CD4-positive, alpha-beta T cell treated with Interleukin-2 at 100 ng/mL for 4 hours (primary cell): ENCODE measurements around the gene P2RX7.
"Not testable (repeated sequence)": the region's sequence is repeated elsewhere in the genome, so short reads cannot be mapped to it uniquely, and the experiment has no call there.

ENCODE experiments used
- DNase-seq: peaks from one replicate; pipeline ENCODE4 v3.0.0-alpha.2; 2020; ENCODE audit warnings: low spot score

P2RX7 gene

DNA sequence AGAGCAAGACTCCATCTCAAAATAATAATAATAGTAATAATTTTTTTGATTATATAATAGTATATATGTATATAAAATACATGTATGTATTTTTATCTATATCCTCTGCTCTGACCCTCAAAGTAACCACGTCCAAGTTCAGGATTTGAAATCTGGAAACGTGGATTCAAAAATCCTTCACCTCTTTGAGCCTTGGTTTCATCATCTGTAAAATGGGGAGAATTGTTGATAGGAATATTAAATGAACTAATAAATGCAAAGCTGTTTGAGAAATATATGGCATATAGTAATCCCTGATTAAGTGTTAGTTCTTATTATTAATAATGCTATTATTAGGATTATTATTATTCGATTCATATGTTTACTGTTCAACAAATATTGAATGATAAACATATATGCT lies 2.6 kb downstream of the P2RX7 start:
- DNase-seq = no peak

DNA sequence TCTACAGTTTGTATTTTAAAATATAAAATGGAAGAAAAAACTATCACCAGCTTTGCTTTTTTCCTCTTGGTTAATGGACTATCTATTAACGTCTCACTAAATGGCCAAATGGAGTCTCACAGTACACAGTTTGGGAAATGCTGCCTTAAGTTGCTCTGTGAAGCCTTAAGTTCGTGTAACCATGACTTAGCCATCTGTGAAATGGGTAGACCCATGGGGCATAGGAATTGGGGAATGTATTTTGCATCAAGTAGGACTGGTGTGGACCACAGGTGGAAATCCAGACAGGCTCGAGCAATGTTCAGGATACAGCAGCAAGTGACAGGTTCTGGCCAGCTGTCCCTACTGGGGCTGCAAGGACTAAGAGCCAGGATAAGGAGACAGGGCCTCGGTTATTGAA lies 4.8 kb downstream of the P2RX7 start:
- DNase-seq = no peak

DNA sequence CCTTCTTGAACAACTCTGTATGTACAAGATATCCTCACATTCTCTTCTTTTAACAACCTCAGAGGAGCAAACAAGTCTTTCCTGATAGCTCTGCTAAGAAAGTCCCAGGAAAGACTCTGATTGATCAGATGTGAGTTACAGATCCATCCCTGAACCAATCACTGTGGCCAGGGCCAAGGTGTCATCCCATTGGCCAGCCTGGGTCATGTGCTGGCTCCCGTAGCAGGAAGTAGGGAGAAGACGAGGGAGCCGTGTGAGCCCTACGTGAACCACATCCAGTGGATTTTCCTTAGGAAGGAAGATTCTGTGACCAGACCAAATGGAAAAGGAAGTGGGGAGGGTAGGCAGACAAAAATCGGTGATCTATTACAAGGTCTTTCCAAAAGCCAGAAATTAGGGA lies 5.6 kb downstream of the P2RX7 start:
- no peak for DNase-seq

DNA sequence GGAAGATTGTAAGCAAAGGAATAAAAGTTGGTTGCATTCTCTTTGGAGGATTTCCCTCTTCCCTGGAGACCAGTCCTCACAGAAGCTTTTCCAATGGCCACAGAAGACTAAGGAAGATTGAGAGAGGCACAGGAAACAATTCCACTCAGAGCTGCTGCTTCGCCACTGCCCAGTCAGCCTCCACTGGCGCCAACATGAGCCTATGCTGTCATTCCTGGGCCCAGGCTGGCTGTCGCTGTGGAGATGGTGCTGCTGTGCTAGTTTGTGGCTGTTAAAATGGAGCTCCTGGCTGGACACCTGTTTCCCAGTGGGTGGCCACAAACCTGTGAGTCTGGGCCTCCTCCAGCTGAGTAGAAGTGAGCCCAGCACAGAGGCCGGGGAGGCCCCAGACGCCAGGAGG lies 6.6 kb downstream of the P2RX7 start:
- DNase-seq = no peak

DNA sequence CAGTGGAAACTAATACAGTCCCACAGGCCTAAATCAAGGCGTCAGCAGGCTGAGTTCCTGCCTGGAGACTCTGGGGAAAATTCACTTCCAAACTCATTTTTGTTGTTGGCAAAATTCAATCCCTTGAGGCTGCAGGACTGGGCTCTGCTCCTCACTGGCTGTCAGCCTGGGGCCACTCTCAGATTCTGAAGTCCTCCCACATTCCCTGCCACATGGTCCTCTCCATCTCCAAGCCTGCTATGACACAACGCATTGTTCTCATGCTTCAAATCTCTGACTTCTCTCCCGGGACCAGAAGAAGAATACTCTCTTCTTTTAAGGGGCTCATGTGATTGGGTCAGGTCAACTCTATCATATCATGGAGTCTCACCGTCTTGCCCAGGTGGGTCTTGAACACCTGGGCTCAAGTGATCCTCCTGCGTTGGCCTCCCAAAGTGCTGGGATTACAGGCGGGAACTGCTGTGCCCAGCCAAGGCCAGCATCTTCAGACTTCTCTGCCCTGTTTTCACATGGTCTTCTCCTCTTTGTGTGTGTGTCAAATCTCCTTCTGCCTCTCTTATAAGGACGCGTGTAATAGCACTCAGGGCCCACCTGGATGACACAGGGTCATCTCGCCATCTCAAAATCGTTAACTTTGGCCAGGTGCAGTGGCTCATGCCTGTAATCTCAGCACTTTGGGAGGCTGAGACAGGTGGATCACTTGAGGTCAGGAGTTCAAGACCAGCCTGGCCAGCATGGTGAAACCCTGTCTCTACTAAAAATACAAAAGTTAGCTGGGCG lies 9.7 kb downstream of the P2RX7 start:
- no peak for DNase-seq

DNA sequence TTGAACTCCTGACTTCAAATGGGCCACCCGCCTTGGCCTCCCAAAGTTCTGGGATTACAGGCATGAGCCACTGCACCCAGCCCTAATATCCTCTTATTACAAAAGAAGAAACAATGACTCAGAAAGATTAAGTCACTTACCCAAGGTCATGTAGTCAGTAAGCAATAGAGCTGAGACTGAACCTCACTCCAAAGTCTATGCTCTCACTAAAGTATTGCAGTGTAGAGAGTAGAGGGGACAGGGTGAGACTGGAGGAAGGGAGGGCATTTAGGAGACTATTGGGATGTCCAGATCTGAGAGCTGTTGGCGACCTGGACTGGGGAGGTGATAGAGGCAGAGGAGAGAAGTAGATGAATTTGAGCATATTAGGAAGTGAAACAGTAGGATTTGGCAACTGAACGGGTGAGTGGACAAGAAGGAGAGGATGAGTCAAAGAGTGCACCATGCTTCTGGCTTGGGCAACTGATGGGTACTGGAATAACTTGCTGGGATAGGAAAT lies 11.8 kb downstream of the P2RX7 start:
- no peak for DNase-seq

DNA sequence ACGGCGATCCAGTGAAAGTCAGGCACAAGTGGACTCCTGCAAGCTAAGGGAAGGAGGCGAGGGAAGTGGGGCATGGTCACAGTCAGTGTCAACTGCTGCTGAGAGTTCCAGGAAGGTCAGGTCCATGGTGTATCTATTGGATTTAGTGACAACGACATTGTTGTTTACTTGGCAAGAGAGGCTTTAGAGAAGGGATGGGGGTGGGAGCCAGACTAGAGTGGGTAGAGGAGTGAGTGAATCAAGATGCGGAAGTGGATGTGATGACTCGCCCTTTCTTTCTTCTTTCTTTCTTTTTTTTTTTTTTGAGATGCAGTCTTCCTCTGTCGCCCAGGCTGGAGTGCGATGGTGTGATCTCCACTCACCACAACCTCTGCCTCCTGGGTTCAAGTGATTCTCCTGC lies 12.5 kb downstream of the P2RX7 start:
- peak; percentile 13 for DNase-seq

DNA sequence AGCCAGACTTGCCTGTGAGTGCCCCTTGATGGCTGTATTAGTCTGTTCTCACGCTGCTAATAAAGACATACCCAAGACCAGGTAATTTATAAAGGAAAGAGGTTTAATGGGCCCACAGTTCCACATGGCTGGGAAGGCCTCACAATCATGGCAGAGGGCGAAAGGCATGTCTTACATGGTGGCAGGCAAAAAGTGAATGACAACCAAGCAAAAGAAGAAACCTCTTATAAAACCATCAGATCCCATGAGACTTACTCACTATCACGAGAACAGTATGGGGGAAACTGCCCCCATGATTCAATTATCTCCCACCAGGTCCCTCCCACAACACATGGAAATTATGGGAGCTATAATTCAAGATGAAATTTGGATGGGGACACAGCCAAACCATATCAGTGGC lies 16.6 kb downstream of the P2RX7 start:
- not testable (repeated sequence) for DNase-seq

DNA sequence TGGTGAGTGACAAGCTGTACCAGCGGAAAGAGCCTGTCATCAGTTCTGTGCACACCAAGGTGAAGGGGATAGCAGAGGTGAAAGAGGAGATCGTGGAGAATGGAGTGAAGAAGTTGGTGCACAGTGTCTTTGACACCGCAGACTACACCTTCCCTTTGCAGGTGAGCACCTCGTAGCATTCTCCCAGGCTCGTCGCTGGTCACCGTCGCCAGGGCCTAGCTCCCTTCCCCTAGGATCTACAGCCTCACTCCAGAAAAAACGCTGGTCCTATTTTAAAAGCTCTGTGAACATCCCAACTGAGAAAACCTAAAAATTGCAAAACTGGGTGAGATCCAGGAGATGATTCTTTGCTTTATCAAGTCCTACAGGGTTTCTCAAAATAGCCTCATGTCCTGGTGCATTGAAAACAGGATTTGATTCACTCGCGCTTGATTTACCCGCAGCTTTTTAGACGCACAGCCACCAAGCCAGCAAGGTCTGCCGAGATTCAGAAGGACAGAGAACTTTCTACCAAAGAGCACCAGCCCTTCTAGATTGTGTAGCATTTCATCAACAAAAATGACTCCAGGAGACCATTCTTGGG lies 22.2 kb downstream of the P2RX7 start:
- no peak for DNase-seq

DNA sequence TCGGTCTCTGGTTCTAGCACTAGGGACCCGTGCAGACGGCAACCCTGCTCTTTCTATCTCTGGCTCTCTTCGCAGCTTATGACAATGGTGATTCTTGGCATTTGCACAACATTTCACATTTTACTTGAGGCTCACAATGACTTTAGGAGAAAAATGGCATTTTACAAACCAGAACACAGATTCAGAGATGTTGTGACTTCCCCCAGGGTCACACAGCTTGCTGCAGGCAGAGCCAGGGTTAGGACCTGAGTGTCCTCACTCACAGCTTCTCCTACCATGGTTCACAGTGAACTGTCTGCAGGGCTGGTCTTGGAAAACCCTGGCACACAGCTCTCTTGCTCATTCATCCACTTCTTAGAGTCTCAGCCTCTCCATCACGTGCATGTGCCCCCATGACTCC lies 23.7 kb downstream of the P2RX7 start:
- DNase-seq = no peak

DNA sequence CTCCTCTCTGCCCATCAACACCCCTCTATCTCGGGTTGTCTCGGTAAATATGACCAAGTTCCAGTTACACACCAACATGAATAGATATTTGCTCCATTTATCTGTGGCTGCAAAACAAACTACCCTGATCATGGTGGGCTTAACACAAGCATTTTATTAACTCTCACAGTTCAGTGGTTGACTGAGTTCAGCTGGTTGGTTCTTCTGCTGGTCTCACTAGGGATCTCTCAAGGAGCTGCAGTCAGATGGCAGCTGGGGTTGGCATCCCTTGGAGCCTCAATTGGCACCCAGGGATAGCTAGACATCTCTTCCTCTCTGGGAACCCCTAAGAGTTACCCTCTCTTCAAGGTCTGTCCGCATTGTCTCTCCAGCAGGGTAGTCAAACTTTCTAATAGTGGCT lies 25.4 kb downstream of the P2RX7 start:
- DNase-seq = no peak

DNA sequence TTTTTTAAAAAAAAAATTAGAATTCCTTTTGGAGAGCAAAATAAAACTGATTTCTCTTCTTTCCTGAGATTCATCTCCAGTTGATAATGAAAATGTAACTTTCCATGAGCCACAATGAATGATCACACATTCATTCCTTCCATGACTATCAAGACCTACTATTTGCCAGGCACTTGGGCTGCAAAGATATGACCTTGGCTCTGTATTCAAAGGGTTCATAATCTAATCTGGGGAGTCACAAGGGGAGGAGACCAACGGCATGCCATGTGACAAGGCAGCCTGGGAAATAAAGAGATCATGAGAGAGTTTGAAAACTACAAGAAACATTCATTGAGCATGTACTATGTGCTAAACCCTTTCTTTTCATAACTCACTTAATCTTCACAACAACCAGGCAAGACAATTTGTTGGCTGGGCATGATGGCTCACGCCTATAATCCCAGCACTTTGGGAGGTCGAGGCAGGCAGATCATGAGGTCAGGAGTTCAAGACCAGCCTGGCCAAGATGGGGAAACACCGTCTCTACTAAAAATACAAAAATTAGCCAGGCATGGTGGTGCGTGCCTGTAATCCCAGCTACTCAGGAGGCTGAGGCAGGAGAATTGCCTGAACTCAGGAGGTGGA lies 26.2 kb downstream of the P2RX7 start:
- not testable (repeated sequence) for DNase-seq

DNA sequence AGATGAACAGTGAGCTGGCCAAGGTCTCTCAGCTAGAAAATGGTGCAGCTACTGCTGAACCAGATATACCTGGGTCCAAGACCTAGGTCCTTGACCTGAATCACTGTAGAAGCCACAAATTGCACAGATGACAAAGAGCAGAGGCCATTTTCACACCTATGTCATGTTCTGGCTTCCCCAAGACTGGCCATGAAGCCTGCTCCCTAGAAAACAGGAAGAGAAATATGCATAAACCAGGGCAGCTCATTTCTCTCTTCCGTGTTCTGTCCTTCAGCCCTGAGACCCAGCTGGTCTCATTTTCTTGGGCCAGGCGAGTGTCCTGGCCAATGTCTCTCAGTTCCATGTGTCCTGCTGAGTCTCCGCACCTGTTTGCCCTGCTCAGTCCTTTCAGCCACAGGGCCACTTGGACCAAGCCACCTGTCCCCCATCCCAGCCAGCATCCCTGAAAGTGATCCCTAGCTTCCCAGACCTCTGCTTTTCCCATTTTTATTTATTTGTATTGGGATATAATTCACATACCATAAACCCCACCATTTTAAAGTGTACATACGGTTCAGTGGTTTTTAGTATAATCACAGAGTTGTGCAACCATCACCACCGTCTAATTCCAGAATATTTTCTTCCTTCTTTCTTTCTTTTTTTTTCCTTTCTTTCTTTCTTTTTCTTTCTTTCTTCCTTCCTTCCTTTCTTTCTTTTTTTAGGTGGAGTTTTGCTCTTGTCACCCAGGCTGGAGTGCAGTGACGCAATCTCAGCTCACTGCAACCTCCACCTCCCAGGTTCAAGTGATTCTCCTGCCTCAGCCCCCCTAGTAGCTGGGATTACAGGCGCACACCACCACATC lies 27.0 kb downstream of the P2RX7 start:
- no peak for DNase-seq

DNA sequence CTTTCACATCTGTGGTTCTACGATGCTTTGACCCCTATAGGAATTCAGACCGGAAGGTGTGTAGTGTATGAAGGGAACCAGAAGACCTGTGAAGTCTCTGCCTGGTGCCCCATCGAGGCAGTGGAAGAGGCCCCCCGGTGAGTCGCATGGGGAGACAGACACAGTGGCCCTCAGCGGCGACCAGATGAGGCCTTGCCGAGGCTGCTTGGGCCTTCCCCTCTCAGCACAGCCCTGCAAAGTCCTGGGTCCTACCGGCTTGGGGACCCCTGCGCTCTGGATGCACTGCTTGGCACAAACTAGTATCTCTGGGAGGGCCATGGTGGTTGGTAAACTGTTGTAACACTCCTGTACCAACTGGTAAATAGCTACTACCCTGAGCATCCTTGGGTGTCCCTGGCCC lies 29.7 kb downstream of the P2RX7 start:
- no peak for DNase-seq

DNA sequence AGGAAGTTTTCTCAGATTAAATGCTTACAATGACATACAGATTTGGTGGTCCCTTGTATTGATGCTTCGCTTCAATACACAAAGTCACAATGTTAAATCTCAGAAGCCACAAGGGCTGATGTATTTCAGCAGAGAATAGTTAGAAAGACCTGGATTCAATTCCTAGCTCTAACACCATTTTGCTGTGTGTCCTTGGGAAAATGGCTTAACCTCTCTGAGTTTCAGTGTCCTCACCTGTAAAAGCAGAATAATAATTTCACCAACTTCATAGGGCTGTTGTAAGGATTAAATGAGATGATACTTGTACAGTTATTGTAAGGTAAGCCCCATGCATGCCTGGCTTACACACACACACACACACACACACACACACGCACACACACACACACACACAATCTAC lies 30.3 kb downstream of the P2RX7 start:
- DNase-seq = no peak

DNA sequence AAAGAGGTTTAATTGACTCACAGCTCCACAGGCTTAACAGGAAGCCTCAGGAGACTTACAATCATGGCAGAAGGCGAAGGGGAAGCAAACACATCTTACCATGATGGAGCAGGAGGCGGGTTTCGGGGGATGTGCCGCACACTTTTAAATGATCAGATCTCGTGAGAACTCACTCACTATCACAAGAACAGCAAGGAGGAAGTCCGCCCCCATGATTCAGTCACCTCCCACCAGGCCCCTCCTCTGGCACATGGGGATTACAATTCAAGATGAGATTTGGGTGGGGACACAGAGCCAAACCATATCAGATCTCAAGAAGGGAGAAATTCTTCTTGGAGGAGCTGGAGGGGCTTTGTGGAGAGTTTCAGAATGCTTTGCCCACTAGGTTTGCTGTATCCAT lies 32.2 kb downstream of the P2RX7 start:
- DNase-seq = not testable (repeated sequence)

DNA sequence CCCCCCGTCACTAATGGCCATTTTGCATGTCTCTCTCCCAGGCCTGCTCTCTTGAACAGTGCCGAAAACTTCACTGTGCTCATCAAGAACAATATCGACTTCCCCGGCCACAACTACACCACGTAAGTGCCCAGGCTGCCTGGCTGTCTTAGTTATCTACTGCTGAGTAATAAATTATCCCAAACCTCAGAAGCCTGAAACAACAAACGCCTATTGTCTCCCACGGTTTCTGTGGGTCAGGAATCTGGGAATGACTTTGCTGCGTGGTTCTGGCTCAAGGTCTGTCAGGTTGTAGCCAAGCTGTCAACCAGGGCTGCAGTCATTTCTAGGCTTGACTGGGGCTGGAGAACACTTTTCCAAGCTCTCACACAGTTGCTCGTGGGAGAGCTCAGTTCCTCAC lies 32.6 kb downstream of the P2RX7 start:
- no peak for DNase-seq

DNA sequence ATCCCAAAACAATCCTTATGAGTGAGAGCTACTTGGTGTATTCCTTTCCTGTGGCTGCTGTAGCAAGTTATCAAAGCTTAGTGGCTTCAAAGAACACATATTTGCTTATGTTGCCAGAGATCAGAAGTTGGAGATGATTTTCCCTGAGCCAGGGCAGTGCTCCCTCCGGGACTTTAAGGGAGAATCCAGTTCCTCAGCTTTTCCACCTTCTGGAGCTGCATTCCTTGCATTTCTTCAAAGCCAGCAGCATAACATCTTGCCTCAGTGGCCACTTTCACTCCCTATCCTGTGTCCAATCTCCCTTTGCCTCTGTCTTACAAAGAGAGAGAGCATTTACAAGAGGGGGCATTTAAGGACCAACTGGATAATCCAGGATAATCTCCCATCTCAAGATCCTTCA lies 33.7 kb downstream of the P2RX7 start:
- DNase-seq = no peak

DNA sequence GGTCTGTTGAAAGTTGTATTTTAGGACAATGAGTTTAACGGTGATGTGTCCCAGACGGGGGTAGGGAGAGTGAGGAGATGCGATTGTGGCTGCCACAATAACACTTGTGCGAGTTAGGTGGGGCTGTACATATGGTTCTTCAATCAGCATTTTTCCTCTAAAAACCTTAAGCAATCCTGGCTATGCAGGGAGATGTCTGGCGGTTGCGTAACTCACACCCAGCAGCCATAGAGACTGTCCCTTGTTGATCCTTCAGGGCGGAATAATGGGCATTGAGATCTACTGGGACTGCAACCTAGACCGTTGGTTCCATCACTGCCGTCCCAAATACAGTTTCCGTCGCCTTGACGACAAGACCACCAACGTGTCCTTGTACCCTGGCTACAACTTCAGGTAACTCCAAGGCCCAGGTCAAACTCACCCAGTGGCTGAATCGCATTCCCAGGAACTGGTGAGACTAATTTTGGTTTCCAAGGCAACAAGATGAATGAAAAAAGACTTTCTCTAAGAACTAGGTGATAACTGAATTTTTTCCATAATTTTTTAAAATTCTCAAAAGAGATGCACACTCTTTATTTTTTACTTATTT lies 34.6 kb downstream of the P2RX7 start:
- no peak for DNase-seq

DNA sequence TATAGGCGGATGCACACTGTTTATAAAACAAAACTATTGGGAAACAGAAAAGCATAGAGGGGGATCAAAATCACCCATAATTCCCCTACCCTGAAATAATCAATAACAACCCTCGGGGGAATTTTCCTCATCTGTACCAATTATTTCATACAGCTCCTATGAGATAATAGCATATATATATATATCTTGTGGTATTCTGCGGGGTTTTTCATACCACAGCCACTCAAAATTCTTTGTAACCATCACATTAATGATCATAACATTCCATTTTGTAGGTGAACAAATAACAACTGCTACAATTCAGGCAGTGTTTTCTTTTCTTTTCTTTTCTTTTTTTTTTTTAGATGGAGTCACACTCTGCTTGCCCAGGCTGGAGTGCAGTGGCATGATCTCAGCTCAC lies 35.3 kb downstream of the P2RX7 start:
- no peak for DNase-seq

DNA sequence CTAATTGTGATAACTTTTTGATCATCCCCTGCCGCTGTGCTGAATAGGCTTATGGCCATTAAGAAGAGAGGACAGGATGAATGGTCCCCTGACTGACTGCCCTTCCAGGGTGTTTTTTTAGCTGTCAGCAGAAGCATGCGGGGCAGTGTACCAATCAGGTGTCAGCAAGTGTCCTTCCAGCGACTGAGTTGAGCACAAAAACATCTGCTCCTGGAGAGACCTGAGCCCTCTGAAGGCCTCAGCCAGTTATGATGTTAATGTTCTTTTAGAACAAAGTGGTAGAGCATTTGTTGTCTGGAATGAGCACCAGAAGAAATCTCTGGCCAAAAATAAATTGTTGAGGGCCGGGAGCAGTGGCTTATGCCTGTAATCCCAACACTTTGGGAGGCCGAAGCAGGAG lies 37.5 kb downstream of the P2RX7 start:
- DNase-seq = no peak

DNA sequence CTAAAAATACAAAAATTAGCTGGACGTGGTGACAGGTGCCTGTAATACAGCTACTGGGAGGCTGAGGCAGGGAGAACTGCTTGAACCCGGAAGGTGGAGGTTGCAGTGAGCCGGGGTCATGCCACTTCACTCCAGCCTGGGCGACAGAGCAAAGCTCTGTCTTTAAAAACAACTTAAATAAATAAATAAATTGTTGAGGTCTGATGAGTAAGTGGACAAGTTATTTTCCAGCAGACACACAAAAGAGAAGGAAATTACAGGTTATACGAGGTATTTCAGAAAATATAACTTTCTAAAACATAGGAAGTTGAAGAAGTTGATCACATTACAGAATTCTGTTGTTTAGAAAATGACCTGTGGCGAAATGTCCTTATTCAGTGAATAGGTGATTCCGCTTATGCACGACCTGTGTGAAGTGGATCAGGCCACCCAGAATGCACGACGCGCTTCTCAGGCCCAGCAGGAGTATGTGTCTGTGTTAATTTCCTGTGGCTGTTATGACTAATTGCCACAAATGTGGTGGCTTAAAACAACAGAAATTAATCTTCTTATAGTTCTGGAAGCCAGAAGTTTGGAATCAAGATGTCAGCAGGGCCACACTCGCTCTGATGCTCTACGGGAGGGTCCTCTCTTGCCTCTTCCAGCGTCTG lies 38.1 kb downstream of the P2RX7 start:
- no peak for DNase-seq
